Kidney epithelial cell (primary cell): ENCODE data around the gene TRANK1. TPM values are rescaled to one million over a fixed set of nuclear protein-coding genes. Genes with fewer than 3 reads are reported as not detected.
"Not testable (repeated sequence)": the region's sequence is repeated elsewhere in the genome, so short reads cannot be mapped to it uniquely, and the experiment has no call there.

Source experiments
- DNase-seq: peaks from one replicate; pipeline ENCODE4 v3.0.0-alpha.2; 2010; ENCODE audit warnings: low read depth
- H3K27me3 ChIP-seq: 2 replicates; pipeline ENCODE4 v1.6.0; 2011; ENCODE audit warnings: low read length; ENCODE audit not compliant: control insufficient read depth, insufficient read depth
- H3K36me3 ChIP-seq: 2 replicates; pipeline ENCODE4 v1.5.1; 2011; ENCODE audit warnings: low read length; ENCODE audit not compliant: control insufficient read depth, insufficient read depth
- H3K4me3 ChIP-seq: 2 replicates; pipeline ENCODE4 v1.5.1; 2011; ENCODE audit warnings: low read depth, mild to moderate bottlenecking, control low read depth, low read length
- CTCF ChIP-seq: IDR thresholded peaks from 2 replicates; pipeline ENCODE4 v1.5.1; 2011; ENCODE audit warnings: mild to moderate bottlenecking, moderate library complexity, low read length, control low read depth, inconsistent platforms; ENCODE audit not compliant: insufficient read depth, poor library complexity, severe bottlenecking
- total RNA-seq: library from RNA; depleted of rRNA; stranded (reverse); fragments of >200 nt; gene quantifications from 2 replicates; pipeline ENCODE4 v1.2.3, GENCODE V29; 2015

TRANK1 gene
- total RNA-seq, 1 donor from 2014 or later, result 7.1 TPM

GRCh38 chr3:36969540-36970432 lies 24.9 kb upstream of the TRANK1 start:
- no peaks in the 10 kb centered on the region for H3K27me3 ChIP-seq
- no peak overlapping the region for H3K4me3 ChIP-seq
- no peak for TF ChIP-seq CTCF
- no peak for DNase-seq
- no peaks in the 10 kb centered on the region for H3K36me3 ChIP-seq

DNA sequence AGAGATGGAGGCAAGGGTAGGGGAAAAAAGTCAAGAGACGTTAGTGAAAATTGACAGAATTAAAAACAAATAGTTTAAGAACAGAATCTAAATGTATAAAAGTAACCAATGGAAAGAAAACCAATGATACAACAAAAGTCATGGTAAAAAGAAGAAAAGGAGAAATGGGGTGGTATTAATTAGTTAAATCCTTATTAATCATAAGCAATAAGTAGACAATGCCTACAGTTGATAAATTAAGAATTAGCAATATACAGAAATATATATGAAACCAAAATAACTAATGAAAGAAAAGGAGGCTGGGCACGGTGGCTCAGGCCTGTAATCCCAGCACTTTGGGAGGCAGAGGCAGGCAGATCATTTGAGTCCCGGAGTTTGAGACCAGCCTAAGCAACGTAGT lies 24.2 kb upstream of the TRANK1 start:
- no peaks in the 10 kb centered on the region for H3K36me3 ChIP-seq
- TF ChIP-seq CTCF, result no peak
- no peak overlapping the region for H3K4me3 ChIP-seq
- no peak for DNase-seq
- H3K27me3 ChIP-seq, result no peaks in the 10 kb centered on the region

DNA sequence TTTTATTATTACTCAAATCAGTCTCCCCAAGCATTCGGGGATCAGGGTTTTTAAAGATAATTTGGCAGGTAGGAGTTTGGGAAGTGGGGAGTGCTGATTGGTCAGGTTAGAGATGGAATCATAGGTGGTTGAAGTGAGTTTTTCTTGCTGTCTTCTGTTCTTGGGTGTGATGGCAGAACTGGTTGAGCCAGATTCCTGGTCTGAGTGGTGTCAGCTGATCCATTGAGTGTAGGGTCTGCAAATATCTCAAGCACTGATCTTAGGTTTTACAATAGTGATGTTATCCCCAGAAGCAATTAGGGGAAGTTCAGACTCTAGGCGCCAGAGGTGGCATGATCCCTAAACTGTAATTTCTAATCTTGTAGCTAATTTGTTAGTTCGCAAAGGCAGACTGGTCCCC lies 20.6 kb upstream of the TRANK1 start:
- H3K36me3 ChIP-seq, result no peaks in the 10 kb centered on the region
- no peak overlapping the region for H3K4me3 ChIP-seq
- DNase-seq, result no peak
- H3K27me3 ChIP-seq, result no peaks in the 10 kb centered on the region
- no peak for TF ChIP-seq CTCF

DNA sequence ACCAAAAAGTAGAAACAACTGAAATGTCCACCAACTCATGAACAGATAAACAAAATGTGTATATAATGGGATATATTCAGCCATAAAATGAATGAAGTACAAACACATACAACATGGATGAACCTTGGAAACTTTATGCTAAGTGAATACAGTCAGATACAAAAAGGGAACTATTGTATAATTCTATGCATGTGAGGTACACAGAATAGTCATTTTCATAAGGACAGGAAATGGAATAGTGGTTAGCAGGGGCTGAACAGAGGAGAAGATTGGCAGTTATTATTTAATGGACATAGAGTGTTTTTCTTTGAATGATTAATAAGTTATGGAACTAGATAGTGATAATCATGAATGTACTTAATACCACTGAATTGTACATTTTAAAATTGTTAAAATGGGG lies 20.0 kb upstream of the TRANK1 start:
- no peak for TF ChIP-seq CTCF
- no peaks in the 10 kb centered on the region for H3K27me3 ChIP-seq
- no peaks in the 10 kb centered on the region for H3K36me3 ChIP-seq
- DNase-seq, result no peak
- no peak overlapping the region for H3K4me3 ChIP-seq

DNA sequence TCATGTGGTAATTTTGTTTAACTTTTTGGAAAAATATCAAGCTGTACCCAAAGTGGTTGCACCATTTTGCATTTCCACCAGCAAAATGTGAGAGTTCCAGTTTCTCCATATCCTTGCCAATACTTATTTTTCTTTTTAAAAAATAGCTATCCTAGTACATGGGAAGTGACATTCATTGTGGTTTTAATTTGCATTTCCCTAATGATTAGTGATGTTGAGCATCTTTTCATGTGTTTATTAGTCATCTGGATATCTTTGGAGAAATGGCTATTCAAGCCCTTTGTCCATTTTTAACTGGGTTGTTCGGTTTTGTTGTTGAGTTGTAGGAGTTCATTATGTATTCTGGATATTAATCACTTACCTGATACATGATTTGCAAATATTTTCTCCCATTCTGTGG lies 19.5 kb upstream of the TRANK1 start:
- no peak for DNase-seq
- Histone ChIP-seq H3K36me3 (no peaks in the 10 kb centered on the region), H3K4me3 (no peak overlapping the region), H3K27me3 (no peaks in the 10 kb centered on the region)
- TF ChIP-seq CTCF, result no peak

- H3K36me3 ChIP-seq, H3K4me3 ChIP-seq, H3K27me3 ChIP-seq, DNase-seq: not testable (repeated sequence)
These were observed 18.2 kb upstream of the TRANK1 start for GRCh38 chr3:36963008-36963407.
